PC-9 (cell line): ENCODE results near the gene NCDN.

Experiments used
- EZH2 ChIP-seq: fragments of 200-600 bp; sonication (generic); IDR thresholded peaks from 2 replicates; pipeline ENCODE4 v1.8.0; 2017; ENCODE audit warnings: antibody characterized with exemption, low read depth
- TF ChIP-seq, protein P1 (sequence below): fragments of 200-600 bp; sonication (generic); conservative IDR thresholded peaks from 2 replicates; pipeline ENCODE4 v1.6.1; 2017; ENCODE audit warnings: mixed run types, antibody characterized with exemption, mild to moderate bottlenecking, moderate library complexity

DNA sequence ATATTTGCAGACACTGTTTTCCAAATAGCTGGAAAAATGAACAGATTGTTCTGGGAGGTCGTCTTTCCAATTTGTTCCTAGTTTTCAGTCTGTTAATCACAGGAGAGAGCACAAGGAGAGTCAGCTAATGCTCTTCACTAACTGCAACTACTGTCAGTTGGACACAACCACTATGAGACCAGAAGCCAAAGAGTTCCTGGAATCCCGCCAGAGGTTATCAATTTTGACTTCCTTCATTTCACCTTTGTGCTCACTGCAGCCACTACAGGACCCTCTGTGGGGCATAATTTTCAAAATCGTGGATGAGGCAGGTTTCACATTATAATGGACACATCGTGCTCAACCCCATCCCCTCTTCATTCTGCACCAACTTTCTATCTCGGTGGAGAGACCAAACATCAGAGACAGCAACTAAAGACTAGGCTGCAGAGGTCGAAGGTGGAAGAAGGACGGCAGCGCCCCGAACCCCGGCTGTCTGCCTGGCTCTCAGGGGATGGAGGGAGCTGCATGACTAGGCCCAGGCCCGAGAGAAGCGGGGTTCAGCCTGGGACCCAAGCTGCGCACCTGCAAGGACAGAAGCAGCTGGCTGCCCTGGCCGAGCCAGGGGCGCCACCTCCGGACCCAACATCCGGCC, 998 bp upstream of the NCDN start:
- TF ChIP-seq, protein P1, sequence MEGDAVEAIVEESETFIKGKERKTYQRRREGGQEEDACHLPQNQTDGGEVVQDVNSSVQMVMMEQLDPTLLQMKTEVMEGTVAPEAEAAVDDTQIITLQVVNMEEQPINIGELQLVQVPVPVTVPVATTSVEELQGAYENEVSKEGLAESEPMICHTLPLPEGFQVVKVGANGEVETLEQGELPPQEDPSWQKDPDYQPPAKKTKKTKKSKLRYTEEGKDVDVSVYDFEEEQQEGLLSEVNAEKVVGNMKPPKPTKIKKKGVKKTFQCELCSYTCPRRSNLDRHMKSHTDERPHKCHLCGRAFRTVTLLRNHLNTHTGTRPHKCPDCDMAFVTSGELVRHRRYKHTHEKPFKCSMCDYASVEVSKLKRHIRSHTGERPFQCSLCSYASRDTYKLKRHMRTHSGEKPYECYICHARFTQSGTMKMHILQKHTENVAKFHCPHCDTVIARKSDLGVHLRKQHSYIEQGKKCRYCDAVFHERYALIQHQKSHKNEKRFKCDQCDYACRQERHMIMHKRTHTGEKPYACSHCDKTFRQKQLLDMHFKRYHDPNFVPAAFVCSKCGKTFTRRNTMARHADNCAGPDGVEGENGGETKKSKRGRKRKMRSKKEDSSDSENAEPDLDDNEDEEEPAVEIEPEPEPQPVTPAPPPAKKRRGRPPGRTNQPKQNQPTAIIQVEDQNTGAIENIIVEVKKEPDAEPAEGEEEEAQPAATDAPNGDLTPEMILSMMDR = no peak
- no peak for TF ChIP-seq EZH2
